ENCODE results near the gene NRAS.

Gene NRAS

GRCh38 chr1:114737314-114737849, 20.8 kb upstream of the NRAS start:
- DNase-seq = no peak
- intact Hi-C loops (cut with DNase I) = no loop called here

- intact Hi-C loops (cut with DNase I) = no loop called here
- DNase-seq = no peak
These were observed 18.9 kb upstream of the NRAS start for GRCh38 chr1:114735479-114735878.

DNA sequence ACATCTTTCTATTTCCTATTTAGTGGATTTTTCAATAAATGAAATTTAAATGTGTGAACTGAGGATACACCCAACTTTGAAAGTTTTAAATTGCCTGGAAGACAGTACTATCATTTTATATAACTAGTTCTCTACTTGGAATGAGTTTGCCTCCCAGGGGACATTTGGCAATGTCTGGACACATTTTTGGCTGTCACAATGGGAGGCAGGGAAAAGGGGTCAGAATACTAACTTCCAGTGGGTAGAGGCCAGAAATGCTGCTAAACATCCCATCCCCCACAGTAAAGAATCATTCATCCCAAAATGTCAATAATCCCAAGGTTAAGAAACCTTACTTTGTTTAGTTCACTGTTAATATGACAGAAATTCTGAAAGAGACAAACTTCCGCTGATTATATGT, 13.2 kb upstream of the NRAS start:
- DNase-seq = no peak
- intact Hi-C loops (cut with DNase I) = no loop called here

DNA sequence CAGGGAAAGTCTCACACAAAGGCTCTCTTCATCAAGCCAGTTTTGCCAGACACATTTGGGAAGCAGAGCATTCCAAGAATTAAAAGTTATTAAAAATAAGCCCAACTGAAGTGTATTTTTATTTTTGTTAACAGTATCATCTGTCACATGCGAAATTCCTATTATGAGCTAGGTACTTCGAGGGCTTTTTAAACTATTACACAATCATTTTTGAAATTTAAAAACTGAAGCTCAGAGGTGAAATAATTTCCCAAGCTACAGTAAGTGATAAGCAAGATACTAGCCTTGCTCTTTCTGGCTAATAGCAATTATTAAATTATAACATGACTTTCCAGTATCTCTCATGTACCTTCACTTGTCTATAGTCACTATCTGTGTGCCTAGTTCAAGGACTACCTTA, 12.0 kb upstream of the NRAS start:
- DNase-seq = no peak

GRCh38 chr1:114725230-114725629, 8.7 kb upstream of the NRAS start:
- no peak for DNase-seq
- intact Hi-C loops (cut with DNase I) = no loop called here

More for the DNA sequence above, 12.0 kb upstream of the NRAS start:
- intact Hi-C loops (cut with DNase I) = no loop called here

- no peak for DNase-seq
- intact Hi-C loops (cut with DNase I) = no loop called here
These were observed 7.3 kb upstream of the NRAS start for GRCh38 chr1:114723915-114724314.

DNA sequence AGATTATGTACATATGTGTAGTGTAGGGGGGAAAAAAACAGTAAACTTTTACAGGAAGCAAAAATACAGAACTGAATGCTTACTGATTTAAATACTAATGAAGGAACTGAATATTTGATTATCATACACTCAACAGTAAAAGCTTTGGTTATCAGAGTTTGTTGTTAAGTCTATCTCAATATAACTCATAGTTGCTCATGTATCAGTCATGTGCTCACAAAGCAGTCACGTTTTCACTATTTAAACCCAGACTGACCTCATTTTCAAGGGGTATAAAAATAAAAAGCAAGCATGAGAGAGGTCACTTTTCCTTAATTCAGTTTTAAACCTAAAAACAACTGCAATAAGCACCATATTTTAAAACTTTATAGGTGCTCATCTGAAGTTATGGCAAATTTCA, 6.9 kb upstream of the NRAS start:
- intact Hi-C loops (cut with DNase I) = no loop called here
- DNase-seq = no peak

DNA sequence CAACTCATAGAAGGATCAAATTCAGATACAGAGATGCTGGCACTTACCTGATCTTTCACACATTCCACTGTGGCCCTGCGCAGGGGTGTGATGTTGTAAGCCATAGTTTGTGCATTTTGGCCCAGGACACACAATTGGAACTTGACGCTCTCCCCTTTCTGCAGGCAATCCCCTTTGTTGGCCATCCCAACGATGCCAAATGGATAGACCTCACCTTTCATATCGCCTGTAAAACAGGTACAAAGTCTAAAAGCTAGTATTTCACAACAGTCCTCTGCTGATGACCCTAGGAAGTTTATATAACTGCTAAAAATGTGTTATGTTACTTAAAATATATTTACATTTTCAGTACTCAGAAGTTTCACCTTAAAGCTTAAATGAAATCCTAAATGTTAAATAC, 3.9 kb upstream of the NRAS start:
- no peak for DNase-seq
- intact Hi-C loops (cut with DNase I) = no loop called here

- intact Hi-C loops (cut with DNase I) = loop anchor here (10.0 kb wide), 1 partner anchor 65 kb away; the partner anchor contains the start of gene SIKE1
- no peak for DNase-seq
These were observed 2.8 kb upstream of the NRAS start for GRCh38 chr1:114719424-114719787.

- intact Hi-C loops (cut with DNase I) = loop anchor here (10.0 kb wide), 1 partner anchor 66 kb away; the partner anchor contains the start of gene SIKE1
- no peak for DNase-seq
These were observed 2.3 kb upstream of the NRAS start for GRCh38 chr1:114718661-114719423.

GRCh38 chr1:114715952-114716303, 643 bp downstream of the NRAS start:
- intact Hi-C loops (cut with DNase I) = loop anchor here (10.0 kb wide), 1 partner anchor 69 kb away; the partner anchor contains the start of gene SIKE1
- DNase-seq = no peak

- DNase-seq = no peak
- intact Hi-C loops (cut with DNase I) = loop anchor here (10.0 kb wide), 1 partner anchor 72 kb away; the partner anchor contains the start of gene SIKE1
These were observed 3.6 kb downstream of the NRAS start for GRCh38 chr1:114712977-114713376.

GRCh38 chr1:114710360-114710759, 6.2 kb downstream of the NRAS start:
- no peak for DNase-seq

DNA sequence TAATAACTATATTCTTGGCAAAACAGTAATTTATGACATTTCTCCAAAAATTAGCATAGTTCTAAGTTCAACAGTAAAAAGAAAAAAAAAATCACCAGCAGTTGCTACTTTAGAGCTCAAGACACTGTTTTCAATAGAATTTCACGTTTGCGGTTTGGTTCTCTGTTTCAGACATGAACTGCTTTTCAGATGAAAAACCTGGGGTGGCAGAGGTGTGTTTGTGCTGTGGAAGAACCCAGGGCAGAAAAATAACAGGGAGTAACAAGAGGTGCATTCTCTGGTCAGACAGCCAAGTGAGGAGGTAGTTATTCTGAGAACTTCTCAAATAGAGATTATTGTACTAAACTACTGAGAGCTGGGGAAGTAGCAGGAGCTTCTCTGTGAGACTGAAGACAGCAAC, 9.0 kb downstream of the NRAS start:
- no peak for DNase-seq
- intact Hi-C loops (cut with DNase I) = no loop called here

More at GRCh38 chr1:114710360-114710759, 6.2 kb downstream of the NRAS start:
- intact Hi-C loops (cut with DNase I) = loop anchor here (10.0 kb wide), 1 partner anchor 74 kb away; the partner anchor contains the start of gene SIKE1

DNA sequence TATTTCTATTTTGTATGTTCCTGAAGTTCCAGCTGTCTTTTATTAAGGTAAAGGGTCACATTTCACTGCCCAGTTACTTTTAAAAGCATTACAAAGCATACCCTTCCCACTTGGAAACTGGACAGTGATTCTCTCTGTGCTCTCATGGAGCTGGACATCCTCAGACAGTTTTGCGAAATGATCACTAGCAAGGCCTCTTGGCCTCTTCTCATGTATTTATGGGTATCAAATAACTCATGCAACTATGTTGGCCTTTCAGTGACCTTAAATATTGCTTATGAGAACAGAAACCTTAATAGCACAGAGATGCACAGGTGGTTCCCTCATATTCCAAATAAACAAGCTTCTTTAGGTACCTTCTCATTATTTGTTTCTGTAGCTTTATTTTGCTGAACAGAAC, 13.3 kb downstream of the NRAS start:
- no peak for DNase-seq
- intact Hi-C loops (cut with DNase I) = no loop called here

DNA sequence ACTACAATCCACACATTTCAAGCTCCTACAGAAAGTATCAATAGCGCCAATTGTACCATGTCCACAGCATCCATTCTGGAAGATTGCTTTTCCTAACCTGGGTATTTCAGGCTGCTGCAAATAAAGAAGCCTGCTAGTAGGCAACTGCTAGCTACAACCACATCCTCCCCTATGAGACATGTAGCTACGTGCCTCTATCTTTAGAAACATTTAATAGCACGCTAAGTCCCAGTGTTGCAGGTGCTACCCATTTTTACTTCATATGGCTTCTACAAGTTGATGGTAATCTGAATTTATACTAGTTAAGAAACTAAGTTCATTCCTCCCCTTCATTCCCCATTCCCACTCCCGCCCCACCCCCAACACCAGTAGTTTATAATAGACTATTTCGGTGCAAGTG, 13.8 kb downstream of the NRAS start:
- DNase-seq = peak in 1 of 42 donors; percentile 31
- intact Hi-C loops (cut with DNase I) = no loop called here

GRCh38 chr1:114701931-114702330, 14.6 kb downstream of the NRAS start:
- intact Hi-C loops (cut with DNase I) = no loop called here
- no peak for DNase-seq

- no peak for DNase-seq
- intact Hi-C loops (cut with DNase I) = no loop called here
These were observed 16.5 kb downstream of the NRAS start for GRCh38 chr1:114700036-114700600.

DNA sequence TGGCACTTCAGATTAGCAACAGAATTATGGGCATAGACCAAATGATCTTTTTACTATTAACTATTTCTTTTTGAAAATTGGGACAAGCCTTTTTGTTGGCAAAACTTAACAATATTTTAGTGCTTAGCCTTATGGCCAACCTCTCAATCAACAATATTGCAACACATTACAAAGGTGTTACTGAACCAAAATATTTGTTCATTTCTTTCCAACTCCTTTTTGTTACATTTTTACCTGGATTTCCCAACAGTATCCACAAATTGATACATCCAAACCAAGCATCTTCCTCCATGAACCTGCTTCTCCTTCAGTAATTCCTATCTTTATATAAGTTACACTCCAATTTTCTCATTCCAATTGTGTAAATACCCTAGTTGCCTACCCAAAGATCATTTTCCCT, 19.8 kb downstream of the NRAS start:
- intact Hi-C loops (cut with DNase I) = no loop called here

DNA sequence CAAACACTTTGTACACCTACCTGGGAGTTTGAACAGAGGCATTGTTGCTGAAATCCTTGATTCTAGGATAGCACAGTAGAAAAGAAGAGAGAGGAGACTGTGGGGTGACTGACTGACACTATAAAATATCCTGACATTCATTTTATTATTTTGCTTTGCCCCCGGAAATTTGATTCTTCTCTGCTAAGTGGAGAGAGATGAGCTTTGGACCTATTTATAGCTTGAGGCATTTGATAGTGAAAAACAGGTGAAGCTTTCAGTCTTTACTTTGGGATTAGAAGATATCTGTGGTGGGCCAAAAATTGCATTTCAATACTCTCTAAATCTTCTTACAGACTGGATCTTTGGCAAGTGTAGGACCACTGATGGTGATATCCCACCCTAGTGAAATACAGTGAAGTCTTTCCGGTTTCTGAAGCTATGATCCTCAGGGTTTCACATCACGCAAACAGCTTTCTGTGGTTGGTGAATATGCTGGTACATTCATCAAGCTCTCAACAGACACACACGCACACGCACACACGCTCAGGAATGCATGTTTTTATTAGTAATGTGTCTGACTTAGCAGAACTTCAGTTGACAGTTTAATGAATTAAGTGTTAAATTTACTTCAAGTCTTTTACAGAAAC, 21.0 kb downstream of the NRAS start, which contains the start of gene AMPD1:
TSS of gene AMPD1 (minus strand) at position 117 of the 629 bp plus-strand sequence. CDS start at position 42, 75 bp downstream.
- no peak for DNase-seq

More for the DNA sequence above, 19.8 kb downstream of the NRAS start:
- DNase-seq = no peak

More for the DNA sequence above, 21.0 kb downstream of the NRAS start, which contains the start of gene AMPD1:
- intact Hi-C loops (cut with DNase I) = no loop called here

Data from head of caudate nucleus (tissue), 42 donors.